NCI-H1930 (cell line): ENCODE results near the gene NPIPA1.
"Not testable (repeated sequence)": the region's sequence is repeated elsewhere in the genome, so short reads cannot be mapped to it uniquely, and the experiment has no call there.

ENCODE experiments used
- DNase-seq, 2 experiments: peaks; one replicate each; lab custom pipeline; 2025; lab: John Stamatoyannopoulos, UW

The NPIPA1 gene

DNA sequence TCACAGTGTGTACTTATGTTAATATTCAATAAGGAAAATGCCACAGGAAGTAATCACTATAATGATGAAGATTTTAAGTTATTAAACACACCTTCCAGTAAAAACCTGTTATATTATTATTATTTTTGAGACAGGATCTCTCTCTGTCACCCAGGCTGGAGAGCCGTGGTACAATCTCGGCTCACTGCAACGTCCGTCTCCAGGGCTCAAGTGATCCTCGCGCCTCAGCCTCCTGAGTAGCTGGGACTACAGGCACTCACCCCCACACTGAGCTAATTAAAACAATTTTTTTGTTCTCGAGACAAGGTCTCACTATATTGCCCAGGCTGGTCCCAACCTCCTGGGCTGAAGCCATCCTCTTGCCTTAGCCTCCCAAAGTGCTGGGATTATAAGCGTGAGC is 41.0 kb downstream of the NPIPA1 start:
- DNase-seq: not testable (repeated sequence)

DNA sequence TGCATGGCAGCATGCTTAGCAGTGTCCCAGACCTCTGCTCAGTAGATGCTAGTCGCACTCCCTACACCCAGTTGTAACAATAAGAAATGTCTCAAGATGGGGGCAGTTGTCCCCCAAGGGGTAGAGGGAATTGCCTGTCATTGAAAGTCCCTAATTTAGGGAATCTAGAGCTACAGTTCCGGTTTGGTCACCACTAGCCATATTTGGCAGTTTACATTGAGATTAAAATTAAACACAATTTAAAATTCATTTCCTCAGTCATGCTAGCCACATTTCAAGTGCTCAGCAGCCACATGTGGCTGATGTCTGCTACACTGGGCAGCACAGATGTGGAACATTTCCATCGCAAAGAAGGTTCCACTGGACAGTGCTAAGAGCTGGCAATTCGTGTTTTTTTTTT is 41.7 kb downstream of the NPIPA1 start:
- DNase-seq: not testable (repeated sequence)

DNA sequence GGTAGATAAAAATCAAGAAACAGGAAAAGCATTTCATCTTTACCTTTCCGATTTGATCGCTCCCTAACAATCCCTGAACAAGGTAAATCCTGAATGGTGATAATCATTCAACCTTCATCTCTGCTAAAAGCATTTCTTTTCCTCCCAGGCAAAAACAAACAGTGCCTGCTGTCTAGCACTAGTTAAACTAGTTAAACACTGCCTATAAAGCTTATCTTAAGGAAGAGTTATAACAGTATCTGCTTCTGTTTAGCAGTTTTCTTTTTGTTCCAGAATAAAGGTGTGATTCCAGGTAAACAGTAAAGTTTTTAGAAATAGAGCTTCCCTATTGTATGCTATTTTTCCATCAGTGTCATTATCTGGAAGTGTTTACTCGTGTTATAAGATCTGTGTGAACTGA is 44.0 kb downstream of the NPIPA1 start:
- not testable (repeated sequence) for DNase-seq

DNA sequence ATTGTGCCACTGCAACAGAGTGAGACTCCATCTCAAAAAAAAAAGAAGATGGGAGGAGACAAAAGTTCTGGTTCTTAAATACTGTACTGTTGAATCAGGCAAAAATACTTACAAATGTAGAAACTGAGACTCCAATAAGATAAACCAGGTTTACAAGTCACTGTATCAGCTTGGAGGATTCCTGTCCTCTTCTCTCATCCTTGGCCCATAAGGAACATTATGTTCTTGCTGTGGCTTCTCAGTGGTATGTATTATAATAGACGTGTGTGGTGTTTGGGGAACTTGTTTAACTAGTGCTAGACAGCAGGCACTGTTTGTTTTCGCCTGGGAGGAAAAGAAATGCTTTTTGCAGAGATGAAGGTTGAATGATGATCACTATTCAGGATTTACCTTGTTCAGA is 45.3 kb downstream of the NPIPA1 start:
- DNase-seq: not testable (repeated sequence)

DNA sequence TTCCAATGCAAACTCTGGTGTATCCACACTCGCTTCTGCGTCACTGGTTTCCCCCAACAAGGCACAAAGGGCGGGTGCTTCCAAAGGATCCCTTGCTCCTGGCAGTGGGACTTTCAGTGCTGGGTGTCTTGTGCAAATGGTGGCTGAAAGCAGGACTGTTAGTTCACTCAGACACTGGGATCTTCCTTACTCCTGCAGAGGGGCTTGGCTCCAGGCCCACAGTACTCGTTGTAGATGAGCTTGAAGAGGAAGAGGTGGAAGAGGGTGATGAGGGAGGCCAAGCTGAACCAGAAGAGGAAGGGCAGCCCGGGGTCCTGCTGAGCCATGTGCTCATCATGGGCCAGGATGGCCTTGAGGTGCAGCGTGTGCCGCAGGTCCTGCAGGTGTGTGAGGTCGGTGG is 50.8 kb downstream of the NPIPA1 start:
- DNase-seq: not testable (repeated sequence)

DNA sequence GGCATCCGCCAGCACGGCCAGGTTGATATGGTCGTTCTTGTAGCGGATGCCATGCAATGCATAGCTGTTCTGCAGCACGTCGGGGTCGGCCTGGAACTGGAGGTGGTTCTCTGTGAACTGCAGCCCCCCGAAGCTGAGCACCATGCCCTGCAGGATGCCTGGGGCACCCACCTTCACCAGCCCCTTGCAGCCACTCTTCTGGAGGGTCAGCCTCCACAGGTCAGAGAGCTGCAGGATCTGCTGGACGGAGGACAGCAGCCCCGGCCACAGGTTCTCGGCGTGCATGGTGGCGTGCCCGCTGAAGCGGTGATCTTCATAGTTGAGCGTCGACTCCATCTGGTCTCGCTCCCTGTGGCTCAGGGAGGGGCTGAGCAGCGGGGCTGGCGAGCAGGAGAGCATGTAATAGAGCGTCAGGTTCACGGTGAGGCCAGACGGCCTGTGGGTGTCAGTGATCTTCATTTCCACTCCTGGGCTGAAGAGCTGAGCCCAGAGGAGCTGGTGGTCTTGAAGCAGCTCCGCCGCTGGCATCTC is 51.5 kb downstream of the NPIPA1 start:
- not testable (repeated sequence) for DNase-seq

DNA sequence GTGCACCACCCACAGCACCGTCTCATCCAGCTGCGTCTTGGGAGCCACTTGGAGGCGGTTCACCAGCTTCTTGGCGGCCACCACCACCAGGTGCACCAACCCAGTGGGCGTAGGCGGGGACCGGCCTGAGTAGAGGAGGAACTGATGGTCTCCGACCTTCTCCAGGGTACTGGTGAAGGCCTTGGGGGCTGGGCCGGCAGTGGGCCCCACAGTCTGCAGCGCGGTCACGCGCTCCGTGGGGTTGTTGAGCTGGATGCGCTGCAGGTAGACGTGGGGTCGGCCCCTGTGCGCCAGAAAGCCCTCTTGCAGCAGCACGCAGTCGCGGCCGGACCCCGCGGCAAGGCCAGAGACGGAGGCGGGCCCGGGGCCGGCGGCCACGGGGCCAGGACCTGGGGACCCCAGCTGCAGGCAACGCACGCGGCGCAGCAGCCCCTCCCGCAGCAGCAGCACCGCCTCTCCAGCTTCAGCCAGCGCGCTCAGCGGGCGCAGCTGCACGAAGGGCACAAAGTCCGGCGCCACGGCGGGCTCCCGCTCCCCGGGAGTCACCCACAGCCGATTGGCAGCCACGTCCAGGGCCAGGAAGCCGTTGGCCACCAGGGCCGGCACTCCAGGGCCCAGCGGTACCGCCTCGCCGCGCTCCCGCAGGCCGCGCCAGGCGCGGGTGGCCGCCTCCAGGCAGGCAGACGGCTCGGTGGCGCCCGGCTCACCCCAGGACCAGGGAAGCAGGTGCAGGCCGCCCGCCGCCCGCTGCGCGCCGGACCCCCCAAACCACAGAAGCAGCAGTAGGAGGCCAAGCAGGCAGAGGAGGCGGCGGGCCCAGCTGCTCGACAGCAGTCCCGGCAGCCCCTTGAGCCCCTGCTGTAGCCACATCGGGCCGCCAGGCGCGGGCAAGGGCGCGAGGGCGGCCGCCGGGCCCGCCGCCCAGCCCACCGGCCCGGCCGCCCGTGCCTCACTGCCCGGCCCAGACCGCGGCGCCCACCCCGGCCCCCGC is 52.3 kb downstream of the NPIPA1 start:
- not testable (repeated sequence) for DNase-seq

DNA sequence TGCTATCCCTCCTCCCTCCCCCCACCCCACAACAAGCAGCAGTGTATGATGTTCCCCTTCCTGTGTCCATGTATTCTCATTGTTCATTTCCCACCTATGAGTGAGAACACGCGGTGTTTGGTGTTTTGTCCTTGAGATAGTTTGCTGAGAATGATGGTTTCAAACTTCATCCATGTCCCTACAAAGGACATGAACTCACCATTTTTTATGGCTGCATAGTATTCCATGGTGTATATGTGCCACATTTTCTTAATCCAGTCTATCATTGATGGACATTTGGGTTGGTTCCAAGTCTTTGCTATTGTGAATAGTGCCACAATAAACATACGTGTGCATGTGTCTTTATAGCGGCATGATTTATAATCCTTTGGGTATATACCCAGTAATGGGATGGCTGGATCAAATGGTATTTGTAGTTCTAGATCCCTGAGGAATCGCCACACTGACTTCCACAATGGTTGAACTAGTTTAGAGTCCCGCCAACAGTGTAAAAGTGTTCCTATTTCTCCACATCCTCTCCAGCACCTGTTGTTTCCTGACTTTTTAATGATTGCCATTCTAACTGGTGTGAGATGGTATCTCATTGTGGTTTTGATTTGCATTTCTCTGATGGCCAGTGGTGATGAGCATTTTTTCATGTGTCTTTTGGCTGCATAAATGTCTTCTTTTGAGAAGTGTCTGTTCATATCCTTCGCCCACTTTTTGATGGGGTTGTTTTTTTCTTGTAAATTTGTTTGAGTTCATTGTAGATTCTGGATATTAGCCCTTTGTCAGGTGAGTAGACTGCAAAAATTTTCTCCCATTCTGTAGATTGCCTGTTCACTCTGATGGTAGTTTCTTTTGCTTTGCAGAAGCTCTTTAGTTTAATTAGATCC is 56.3 kb downstream of the NPIPA1 start:
- not testable (repeated sequence) for DNase-seq

DNA sequence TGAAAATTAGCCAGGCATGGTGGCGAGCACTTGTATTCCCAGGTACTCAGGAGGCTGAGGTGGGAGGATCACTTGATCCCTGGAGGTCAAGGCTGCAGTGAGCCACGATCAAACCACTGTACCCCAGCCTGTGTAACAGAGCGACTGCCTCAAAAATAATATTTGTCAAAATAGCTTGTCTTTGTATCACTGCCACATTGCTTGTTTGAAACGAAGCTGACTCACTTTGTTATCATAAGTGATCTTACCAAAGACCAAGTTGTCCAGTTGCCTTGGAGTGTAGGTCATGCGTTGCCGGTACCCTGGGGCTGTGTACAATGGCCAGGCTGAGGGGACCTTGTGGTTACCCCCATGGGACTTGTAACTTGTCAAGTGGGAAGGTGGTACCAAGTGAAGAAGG is 59.5 kb downstream of the NPIPA1 start:
- not testable (repeated sequence) for DNase-seq

DNA sequence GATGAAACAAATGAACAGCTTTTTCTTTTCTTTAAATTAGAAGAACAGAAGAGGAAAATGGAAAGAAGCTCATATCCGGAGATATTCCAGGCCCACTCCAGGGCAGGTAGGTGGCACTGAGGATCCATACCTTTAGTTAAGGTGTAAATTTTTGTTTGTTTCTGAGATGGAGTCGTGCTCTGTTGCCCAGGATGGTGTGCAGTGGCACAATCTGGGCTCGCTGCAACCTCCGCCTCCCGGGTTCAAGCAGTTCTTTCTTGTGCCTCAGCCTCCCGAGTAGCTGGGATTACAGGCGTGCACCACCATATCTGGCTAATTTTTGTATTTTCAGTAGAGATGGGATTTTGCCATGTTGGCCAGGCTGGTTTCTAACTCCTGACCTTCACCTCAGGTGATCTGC is 61.1 kb downstream of the NPIPA1 start:
- not testable (repeated sequence) for DNase-seq

DNA sequence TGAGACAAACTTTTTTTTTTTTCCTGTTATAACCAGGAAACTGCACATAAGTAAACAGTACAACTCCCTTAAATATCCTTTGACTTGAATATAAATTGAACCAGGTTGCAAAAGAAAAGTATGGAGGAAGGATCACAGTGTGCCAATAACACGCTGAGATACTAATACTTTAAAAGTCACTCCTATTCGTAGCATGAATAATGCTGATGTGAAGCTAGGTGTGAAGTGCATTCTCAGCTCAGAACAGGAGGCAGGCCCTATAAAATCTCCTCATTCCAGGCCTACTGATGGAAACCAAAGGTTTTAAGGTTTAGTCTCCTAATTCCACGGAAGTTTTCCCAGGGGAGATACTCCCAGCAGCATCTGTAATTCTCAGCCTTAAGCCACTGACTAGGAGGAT is 62.6 kb downstream of the NPIPA1 start:
- not testable (repeated sequence) for DNase-seq
